Uterus (tissue), 2 donors: ENCODE results near the gene VPS35L.

Experiments
- CTCF ChIP-seq, 4 experiments: fragments of 200-600 bp in 2 of 4; fragments of 450-650 bp in 2 of 4; sonication (generic) in 2 of 4; IDR thresholded peaks; one replicate each; pipeline ENCODE4 v1.5.1; 2016 to 2019; ENCODE audit warnings: antibody characterized with exemption in 4 of 4, mild to moderate bottlenecking in 2 of 4, moderate library complexity in 1 of 4
- POLR2A ChIP-seq, 2 donors: fragments of 450-650 bp; IDR thresholded peaks; one replicate each; pipeline ENCODE4 v1.6.1; 2016; ENCODE audit warnings: antibody characterized with exemption in 2 of 2, mild to moderate bottlenecking in 1 of 2, moderate library complexity in 1 of 2

DNA sequence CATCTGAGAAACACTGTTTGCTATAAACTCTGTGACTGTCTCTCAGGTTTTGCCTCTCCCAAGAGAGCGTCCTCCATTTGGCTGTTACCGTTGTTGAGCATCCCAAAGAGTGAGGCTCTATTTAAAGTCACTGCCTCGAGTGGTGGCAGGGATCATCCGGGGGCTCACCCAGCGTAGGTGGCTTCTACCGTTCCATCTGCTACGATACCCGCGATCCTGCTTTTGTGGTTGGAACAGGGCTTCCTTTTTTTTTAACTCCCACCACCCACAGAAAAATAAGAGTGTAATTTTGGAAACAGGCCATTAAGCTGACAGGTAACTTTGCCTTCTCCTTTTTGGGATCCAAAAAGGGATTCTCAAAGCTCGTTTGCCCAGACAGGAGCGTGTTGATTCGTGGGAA, 126.1 kb downstream of the VPS35L start:
- TF ChIP-seq POLR2A (IDR thresholded peaks at IDR 0.05) = no peak
- TF ChIP-seq CTCF (IDR thresholded peaks at IDR 0.05) = no peak
